Posterior vena cava (tissue), 2 donors: ENCODE measurements around the gene MMP7. TPM values are rescaled to one million over a fixed set of nuclear protein-coding genes. Genes with fewer than 3 reads are reported as not detected.

Experiments
- DNase-seq: peaks from one replicate; pipeline ENCODE4 v3.0.0-alpha.2; 2020; ENCODE audit warnings: low spot score
- intact Hi-C, 2 donors: fragments of 100-400 bp; cut with DNase I; formaldehyde crosslinking; loops; one replicate each; pipeline versions ENCODE4 v1.14.1 to v1.14.2; 2022 to 2023
- total RNA-seq, 2 donors: library from RNA; stranded (reverse); fragmentation: NEBNext Ultra II Directional; extraction: Animal tissue kit (Norgen Biotek cat#: 25700); gene quantifications; one replicate each; pipeline ENCODE4 v1.2.1, GENCODE V29; 2021
- donor health status: DM: yes; HTN: yes; CAD: no.
- donor health status: DM: yes; HTN: yes; CAD: no.

The MMP7 gene
- total RNA-seq, 2 donors from 2014 or later, result not detected

GRCh38 chr11:102499931-102500330 is 30.6 kb downstream of the MMP7 start:
- DNase-seq, result no peak
- intact Hi-C loops, result loop anchor here (10.0 kb wide), 2 partner anchors 95 to 115 kb away; no protein-coding TSS in a partner anchor

DNA sequence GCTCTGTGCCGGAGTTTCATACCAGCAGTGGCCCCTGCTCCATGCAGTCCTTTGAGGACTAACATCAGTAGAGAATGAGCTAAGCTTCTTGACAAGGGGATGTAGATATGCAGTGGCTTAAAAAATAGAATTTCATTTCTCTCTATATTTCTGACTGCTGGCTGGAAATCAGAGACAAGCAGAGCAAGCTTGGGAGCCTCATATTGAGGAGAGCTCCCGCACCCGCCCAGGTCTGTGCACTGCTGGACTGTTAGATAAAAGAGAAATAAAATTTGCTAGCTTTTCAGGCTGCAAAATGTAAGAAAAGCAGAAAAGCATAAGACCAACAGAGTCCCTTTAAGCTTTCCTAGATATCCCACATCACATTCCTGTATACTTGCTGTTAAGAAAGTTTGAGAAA is 31.4 kb downstream of the MMP7 start:
- intact Hi-C loops, result loop anchor here (10.0 kb wide), 2 partner anchors 94 to 114 kb away; no protein-coding TSS in a partner anchor
- DNase-seq, result no peak

GRCh38 chr11:102497061-102497460 is 33.5 kb downstream of the MMP7 start:
- DNase-seq, result no peak
- intact Hi-C loops, result loop anchor here (10.0 kb wide), 2 partner anchors 92 to 112 kb away; no protein-coding TSS in a partner anchor

GRCh38 chr11:102495161-102496042 is 35.1 kb downstream of the MMP7 start:
- no peak for DNase-seq
- intact Hi-C loops, result loop anchor here (2.0 to 10.0 kb wide), 3 partner anchors 91 to 155 kb away; no protein-coding TSS in a partner anchor

- no peak for DNase-seq
- intact Hi-C loops, result loop anchor here (2.0 to 10.0 kb wide), 3 partner anchors 89 to 153 kb away; no protein-coding TSS in a partner anchor
Observed at GRCh38 chr11:102494216-102494615, 36.3 kb downstream of the MMP7 start.

DNA sequence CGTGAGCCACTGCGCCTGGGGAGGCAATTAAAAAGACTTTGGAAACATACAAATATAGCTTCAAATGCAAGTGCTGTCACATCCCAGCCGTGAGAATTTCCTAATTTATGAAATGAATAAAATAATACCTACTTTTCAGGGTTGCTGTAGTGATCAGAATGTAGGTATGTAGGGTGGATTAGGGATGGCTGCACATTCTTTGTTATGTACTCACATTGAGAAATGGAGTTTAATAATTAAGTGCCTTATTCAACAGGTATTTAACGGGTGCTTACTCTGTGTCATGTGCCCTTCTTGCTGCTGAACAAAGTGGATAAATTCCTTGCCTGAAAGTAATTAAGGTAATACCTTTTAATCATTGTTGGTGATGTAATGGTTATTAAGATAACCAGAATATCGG is 37.0 kb downstream of the MMP7 start:
- intact Hi-C loops, result loop anchor here (10.0 kb wide), 2 partner anchors 89 to 109 kb away; no protein-coding TSS in a partner anchor
- no peak for DNase-seq

DNA sequence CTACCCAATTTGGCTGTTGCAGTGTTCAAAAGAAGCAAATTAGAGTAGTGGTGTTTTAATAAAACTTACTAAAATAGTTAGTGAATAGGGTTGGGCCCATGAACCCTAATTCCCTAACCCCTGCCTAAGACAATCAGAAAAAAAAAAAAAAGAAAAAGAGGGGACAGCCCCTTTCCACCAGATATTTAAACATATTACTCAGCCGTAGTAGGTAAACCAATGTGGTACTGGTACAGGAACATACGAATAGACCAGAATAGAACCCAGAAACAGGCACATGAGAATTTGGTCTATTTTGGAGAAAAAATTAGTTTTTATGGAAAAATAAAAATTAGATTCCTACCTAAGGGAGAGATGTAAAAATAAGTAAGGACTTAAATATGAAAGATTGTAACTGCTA is 38.6 kb downstream of the MMP7 start:
- intact Hi-C loops, result loop anchor here (10.0 kb wide), 2 partner anchors 87 to 107 kb away; no protein-coding TSS in a partner anchor
- DNase-seq, result no peak

DNA sequence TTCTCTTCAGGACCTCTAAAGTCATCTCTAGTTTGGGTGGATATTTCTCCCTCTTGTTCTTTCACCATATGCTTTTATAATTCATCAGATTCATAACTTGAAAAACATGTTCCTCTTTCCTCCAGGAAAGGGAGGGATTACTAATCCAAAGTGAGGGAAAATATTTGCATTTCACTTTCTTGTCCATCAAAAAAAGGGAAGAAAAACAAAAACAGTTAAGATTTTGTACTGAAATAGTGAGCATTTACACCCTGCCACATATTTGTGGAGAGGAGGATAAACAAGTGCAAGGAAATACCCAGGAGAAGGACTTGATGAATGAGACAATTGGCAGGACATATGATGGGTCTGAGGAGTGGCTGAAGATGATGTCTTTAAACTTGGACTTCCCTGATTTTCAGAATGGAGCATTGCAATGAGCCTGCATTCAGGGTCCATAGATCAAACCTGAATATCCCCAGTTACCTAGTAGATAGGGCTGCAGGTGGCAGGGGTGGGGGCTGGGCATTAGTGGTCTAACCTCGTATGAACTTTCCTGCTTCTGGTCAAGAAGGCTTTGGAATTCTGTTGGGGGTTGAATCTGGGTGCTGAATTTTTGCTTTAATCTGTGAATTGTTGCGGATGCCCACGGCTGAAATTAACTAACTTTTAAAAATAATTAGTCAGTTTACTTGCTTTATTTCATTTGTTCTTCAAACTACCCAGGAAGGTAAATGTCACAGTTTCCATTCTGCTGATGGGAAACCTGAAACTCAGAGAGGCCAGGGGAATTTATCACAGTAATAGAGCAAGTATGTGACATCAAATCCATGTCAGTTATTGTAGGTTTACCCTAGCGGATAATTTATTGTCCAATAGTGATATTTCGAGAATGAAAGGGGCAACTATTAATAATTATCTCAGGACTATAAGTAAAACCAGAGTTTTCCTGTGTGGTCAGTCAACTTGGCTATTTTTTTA is 41.1 kb downstream of the MMP7 start:
- intact Hi-C loops, result loop anchor here (10.0 kb wide), 2 partner anchors 85 to 105 kb away; no protein-coding TSS in a partner anchor
- DNase-seq, result no peak

DNA sequence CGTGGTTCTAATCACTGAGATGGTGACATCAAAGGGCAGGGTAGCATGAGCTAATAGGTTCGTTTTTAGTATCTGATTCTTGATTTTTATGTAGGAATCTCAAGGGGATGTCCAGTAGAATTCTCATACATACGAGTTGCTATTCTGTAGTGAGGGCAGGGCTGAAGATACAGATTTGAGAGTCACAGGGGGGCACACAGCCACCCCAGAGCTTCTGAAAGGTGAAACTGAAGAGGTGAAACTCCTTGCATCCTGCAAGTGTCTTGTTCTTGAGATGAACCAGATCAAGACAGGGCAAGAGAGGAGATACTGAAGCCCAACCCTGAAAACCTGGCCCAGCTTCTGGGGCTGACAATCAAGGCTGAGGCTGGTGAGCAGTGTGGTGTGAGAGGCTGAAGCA is 42.3 kb downstream of the MMP7 start:
- intact Hi-C loops, result no loop called here

DNA sequence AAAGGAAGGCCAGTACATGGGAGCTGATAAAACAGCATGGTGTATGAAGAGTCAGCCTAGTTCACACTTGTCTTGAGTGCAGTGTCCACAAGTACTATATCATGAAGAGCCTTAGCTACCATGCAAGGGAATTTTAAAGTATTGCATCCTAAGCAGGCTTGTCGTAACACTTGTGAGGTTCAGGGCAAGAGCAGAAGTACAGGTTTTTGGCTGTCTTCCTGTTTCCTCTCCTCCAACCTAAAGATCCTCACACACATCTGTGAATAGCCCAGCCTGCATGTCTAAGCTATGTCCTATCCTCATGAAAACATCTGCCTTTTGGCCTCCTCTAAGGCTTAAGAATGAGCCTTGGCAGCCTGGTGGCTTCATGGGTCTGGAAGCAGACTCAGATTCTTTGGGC is 43.3 kb downstream of the MMP7 start:
- intact Hi-C loops, result no loop called here
- DNase-seq, result no peak

More for the DNA sequence above, 42.3 kb downstream of the MMP7 start:
- DNase-seq, result no peak

- no peak for DNase-seq
- intact Hi-C loops, result no loop called here
Observed at GRCh38 chr11:102486584-102486983, 44.0 kb downstream of the MMP7 start.

DNA sequence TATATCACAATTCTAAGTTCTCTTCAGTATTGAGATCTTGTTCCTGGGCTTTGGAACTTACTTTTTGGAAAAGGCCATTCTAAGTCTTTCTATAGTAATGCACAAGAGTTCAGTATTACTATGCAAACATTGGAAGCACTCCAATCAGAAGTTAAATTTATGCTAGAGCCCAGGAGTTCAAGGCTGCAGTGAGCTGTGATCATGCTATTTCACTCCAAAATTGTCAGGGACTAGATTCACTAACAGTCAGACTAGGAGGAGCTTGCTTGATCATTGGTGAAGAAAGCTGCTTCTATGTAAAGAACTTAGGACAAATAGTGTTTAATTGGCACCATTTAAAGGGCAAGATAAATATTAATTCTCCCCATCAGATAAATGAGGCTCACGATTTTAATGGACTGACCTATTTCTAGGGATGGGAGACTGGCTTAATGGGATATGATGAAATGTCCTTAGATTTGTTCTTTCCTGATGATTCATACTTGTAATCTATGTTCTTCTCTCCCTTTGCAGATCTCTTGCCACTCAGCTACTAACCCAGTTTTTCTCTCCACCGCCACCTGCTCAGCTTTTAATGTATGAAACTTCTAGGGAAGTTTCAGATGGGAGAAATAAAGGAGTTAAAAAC is 45.3 kb downstream of the MMP7 start:
- DNase-seq, result no peak
- intact Hi-C loops, result no loop called here

GRCh38 chr11:102482433-102482832 is 48.1 kb downstream of the MMP7 start:
- intact Hi-C loops, result no loop called here
- no peak for DNase-seq

DNA sequence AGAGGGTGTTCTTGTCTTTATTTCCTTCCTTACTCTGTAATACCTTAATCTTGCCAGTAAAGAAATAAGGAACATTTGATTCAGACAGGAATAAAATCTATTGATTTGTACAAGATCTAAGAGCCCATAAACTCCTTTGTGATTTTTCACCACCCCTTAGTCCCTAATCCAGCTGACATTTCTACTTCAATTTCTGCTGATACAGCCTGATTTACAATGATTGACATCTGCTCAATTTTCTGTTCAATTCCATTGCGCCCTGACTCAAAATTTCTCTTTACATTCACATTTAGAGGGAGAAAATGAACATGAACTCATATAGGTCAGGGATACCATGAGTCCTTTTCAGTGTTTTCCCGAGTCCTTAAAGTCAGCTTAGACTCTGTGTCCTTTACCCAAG is 50.8 kb downstream of the MMP7 start:
- intact Hi-C loops, result no loop called here

DNA sequence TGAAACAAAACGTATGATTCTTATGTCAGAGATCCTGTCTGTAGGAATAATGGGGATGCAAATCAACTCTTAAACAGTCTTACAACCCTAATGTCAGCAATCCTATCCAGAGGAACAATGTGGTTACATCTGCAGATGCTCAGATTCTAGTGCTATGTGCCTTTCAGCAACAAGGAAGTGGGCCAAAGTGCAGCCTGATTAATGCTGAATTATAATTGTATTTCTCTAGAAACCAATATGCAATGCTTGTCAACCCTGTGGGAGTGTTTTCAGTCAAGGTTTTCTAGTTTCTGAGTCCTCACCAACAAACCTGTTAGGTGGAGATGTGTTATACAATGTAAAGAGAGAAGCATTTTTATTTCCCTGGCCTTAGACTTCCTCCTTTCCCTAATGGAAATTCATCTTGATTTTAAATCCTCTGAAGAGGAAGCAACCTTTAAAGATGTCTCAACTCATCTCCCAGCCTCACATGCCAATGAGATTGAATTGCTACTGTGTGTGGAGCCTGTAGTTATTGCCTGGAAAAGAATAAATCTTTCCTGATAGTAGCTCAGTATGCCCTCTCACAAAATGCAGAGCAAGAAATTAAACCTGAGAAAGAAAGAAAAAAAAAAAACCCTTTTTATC is 51.8 kb downstream of the MMP7 start:
- intact Hi-C loops, result no loop called here
- DNase-seq, result no peak

More for the DNA sequence above, 50.8 kb downstream of the MMP7 start:
- DNase-seq, result no peak

DNA sequence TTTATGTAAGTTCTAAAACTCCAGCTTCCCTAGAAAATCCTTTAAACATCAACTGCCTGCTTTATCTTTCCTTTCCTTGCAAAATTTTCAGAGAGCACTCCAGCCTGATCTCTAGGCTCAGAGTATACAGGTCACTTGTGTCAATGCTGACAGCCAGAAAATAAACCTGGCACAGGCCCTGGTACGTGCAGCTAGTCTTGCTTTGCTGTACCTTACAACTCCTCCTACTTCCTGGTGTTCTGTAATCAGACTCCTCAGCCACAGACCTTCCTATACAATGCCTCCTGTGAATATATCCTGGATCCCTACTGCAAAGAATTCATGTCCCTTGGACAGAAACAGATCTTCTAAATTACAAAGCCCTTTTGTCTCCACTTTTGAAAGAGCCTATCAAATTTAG is 53.7 kb downstream of the MMP7 start:
- intact Hi-C loops, result no loop called here
- no peak for DNase-seq

DNA sequence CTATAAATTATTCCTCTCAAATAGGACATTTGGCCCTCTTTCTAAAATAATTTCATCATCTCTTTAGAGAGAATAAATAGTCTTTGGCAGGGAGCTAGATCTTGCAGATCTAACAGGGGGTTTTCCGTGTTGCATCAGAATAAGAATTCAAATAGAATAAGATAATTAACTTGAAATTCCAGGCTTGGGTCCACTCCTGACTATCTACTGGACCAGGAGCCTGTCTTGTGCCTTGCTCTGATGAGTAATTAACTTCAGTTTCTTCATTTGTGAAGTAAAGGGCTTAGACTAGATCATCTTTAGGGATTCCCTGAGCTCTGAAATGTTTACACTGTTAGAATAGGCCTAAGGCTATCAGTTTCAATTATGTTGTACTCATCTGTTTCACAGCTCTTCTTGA is 54.5 kb downstream of the MMP7 start:
- no peak for DNase-seq

GRCh38 chr11:102473543-102473942 is 57.0 kb downstream of the MMP7 start:
- intact Hi-C loops, result no loop called here
- DNase-seq, result no peak

More for the DNA sequence above, 54.5 kb downstream of the MMP7 start:
- intact Hi-C loops, result no loop called here

- no peak for DNase-seq
- intact Hi-C loops, result no loop called here
Observed at GRCh38 chr11:102472127-102472526, 58.4 kb downstream of the MMP7 start.
